NCI-H1694 treated with DMSO at 0.1 percent for 48 hours (cell line): ENCODE measurements around the gene GNGT1.
"Not testable (repeated sequence)": the region's sequence is repeated elsewhere in the genome, so short reads cannot be mapped to it uniquely, and the experiment has no call there.

ENCODE experiments used
- DNase-seq: peaks from one replicate; lab custom pipeline; 2025; lab: John Stamatoyannopoulos, UW

The GNGT1 gene

DNA sequence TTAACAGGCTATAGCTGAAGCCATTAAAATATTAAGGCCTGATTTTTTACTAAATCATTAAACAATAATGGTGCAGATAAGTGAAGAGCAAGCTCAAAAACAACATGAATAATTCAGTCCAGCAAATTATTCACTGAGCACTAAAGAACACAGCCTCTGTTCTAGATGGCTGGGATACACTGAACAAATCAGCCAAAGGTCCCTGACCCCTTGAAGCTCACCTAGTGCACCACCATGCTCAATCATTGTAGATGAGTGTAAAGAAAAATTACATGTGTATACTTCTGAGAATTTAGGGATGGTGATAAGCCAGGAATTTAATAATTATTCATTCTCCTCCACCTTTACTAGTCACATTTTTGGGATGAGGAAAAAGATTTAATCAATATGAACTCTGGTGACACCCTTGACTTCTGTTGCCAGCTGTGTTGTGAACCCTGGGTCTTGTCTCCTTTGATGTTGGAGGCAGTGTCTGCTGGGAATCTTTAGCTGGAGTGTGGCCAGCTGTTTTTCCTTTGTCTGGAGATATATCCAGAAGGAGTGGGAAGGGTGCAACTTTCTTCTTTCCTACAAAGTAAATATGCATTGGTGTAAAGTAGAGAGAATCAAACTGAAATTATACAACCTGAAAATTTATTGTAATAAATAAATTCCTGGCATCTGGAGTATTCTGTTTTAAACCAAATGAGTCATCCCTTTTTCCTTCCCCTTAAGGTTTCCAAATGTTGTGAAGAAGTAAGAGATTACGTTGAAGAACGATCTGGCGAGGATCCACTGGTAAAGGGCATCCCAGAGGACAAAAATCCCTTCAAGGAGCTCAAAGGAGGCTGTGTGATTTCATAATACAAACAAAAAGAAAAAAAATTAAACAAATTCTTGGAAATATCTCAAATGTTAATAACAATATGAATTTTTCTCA lies 4.0 kb downstream of the GNGT1 start:
- DNase-seq, result no peak

DNA sequence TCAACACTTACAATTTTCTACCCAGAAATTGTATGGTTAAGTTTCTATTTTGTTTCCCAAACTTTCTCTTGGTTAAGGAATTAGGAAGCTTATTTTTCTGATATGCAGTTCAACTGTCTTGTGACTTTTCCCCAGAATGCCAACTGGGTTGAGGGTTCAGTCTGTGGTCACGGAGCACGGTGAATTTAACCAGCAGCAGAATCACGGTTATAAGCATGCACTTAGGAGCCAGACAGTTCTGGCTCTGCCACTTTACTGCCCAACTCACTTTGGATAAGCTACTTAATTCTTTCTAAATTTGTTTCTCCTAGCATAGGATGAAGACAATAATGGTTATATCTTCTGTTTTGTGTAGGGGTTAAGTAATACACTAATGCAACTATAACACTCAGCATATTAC lies 4.9 kb downstream of the GNGT1 start:
- not testable (repeated sequence) for DNase-seq

DNA sequence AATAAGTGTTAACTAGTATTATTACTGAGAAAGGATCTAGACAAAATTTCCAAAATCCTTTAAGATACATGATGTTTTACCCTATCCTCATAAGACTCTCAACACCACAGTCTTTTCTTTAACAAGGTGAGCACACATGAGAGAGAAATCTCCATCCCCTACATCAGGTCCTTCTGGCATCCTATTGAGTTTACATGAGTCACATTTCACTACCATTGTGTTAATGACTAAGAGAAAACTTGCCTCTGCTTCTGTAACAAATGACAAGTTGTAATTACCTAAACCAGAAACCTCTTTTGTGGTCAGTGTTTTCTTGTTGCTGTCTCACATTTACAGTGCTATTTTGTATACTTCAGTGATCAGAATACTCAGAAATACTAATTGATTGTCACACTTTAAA lies 5.3 kb downstream of the GNGT1 start:
- not testable (repeated sequence) for DNase-seq

DNA sequence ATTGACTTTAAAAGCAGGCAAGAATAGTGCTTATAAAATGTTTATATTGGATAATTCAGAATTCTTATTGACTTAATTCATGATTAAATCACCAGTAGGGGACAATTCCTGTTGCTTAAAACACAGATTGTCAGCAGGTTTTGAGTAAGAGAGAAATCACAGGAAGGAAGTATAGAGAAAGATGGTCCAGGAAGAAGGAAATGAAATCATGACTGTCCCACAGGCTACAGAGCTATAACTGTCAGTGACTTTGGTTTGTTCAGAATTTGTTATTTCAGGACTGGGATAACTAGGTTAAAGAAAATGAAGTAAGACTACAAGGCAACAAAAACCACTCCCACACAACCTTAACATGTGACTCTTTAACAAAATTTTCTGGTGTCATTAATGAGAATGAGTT lies 6.8 kb downstream of the GNGT1 start:
- no peak for DNase-seq

DNA sequence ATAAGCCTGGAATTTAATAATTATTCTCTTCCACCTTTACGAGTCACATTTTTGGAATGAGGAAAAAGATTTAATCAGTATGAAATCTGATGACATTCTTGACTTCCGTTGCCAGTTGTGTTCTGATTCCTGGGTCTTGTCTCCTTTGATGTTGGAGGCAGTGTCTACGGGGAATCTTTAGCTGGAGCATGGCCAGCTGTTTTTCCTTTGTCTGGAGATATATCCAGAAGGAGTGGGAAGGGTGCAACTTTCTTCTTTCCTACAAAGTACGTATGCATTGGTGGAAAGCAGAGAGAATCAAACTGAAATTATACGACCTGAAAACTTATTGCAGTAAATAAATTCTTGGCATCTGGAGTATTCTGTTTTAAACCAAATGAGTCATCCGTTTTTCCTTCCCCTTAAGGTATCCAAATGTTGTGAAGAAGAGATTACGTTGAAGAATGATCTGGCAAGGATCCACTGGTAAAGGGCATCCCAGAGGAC lies 8.3 kb downstream of the GNGT1 start:
- no peak for DNase-seq

DNA sequence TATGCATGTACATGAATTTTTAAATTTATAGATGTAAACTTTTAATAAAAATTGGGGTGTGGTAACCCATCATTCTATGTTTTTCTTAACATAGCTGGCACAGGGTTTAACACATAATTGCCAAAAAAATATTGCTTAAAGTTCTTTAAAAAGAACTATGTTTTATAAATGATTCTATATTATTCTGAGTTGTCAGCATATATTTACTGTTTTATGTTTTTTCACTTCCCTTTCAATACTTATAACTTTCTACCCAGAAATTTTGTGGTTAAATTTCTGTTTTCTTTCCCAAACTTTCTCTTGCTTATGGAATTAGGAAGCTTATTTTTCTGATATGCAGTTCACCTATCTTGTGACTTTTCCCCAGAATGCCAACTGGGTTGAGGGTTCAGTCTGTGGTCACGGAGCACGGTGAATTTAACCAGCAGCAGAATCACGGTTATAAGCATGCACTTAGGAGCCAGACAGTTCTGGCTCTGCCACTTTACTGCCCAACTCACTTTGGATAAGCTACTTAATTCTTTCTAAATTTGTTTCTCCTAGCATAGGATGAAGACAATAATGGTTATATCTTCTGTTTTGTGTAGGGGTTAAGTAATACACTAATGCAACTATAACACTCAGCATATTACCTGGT lies 9.0 kb downstream of the GNGT1 start:
- not testable (repeated sequence) for DNase-seq

DNA sequence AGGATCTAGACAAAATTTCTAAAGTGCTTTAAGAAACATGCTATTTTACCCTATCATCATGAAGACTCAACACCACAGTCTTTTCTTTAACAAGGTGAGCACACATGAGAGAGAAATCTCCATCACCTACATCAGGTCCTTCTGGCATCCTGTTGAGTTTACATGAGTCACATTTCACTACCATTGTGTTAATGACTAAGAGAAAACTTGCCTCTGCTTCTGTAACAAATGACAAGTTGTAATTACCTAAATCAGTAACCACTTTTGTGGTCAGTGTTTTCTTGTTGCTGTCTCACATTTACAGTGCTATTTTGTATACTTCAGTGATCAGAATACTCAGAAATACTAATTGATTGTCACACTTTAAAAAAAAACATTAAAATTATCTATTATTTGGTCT lies 9.5 kb downstream of the GNGT1 start:
- not testable (repeated sequence) for DNase-seq

DNA sequence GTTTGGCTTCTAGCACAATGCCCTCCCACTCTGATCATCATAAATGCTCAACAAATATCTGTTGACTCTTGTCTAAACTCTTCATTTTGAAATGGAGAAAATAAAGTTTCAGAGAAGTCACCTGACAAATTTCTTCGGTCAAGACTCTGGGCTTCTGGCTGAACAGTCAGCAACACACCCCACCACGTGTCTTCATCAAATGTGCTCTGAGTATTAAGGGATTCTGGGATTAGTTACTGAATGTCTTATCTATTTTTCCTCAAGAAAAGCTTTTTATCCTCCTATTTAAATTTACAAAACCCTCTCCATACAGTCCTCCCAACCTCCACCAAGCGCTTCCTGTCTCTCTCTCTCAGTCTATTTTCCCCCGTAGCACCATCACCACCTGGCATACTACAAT lies 9.9 kb downstream of the GNGT1 start:
- DNase-seq, result not testable (repeated sequence)

DNA sequence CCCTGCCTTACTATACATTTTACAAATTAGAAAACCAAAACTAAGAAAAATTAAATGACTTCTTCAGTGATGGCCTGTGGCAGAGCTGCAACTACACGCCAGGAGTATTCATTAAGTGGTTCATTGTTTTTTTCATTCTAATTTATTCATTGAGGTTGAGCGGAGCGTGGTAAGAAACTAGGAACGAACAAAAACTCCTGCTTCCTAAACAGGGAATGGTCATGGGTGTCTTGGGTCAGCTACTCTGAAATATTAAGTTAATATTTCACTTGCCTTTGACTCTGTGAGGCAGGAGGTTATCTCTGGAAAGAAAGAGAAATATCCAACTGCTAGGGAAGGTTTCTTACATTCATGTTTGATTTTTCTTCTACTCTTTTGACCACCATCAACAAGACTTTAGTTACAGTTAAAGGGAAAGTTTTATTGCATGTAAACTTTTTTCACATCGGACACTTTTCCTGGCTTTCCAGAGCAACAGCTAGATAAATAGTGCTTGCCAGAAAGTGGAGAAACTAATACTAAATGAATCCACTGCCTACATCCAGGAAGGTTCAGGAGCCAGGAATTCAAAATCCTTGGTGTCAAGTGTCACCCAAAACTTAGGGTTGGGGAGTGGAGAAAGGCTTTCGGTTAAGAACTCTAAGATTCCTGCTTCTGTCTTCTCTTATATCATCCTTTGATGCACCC lies 14.3 kb downstream of the GNGT1 start:
- DNase-seq, result no peak

DNA sequence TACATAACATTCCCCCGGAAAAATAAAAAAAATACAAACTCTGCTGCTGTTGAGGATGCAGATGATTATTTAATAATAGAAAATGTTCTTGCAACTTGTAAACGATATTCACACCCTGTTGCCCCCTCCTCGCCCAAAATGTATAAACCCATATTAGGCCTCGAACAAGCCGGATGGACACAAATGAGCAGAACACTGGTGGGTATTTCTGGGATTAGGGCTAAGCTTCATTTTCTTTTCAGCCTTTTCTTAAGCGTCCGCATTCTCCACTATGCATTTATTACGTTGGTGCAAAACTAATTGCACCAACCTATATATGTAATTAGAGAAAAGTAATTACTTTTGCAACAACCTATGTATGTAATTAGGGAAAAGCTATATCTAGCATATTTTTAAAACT lies 14.8 kb downstream of the GNGT1 start:
- DNase-seq, result no peak

DNA sequence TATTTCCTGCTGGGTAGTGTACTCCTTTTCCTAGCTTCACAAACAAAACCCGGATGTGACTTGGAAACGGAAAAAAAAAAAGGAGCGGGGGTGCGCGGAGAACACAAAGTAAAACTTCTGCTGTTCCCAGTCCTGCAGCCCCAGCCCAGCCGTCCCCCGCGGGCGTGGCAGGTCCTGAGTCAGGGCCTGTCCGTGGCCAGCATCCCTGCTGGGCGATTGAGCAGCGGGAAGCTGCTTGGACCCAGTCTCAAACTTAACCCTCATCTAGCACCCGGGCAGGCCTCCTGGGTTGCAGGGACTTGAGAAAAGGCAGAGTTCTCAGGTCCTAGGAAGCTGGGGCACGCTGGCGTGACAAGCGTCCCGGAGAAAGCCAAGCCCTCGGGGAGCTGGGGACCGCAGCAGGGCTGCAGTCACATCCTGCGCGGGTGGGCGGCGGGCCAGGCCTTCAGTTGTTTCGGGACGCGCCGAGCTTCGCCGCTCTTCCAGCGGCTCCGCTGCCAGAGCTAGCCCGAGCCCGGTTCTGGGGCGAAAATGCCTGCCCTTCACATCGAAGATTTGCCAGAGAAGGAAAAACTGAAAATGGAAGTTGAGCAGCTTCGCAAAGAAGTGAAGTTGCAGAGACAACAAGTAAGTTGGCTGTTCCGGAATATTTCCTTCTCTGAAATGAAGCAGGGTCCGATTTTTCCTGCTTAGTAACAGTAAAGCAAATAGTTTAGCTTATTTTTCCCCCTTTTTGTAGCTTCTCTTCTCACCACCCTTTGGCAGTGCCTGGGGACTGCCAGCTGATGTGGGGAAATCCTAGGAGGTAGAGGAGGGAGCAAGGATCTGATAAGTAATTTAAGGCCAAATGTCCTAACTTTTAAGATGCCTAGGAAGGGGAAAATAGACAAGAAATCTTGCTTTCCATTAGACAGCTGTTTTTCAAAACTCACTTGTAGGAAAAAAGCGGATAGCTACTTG lies 15.5 kb downstream of the GNGT1 start, which contains the start of gene GNG11:
GNG11 (plus strand) TSS at position 129 of the 960 bp plus-strand sequence; CDS start at position 532, 403 bp downstream.
- DNase-seq, result no peak

DNA sequence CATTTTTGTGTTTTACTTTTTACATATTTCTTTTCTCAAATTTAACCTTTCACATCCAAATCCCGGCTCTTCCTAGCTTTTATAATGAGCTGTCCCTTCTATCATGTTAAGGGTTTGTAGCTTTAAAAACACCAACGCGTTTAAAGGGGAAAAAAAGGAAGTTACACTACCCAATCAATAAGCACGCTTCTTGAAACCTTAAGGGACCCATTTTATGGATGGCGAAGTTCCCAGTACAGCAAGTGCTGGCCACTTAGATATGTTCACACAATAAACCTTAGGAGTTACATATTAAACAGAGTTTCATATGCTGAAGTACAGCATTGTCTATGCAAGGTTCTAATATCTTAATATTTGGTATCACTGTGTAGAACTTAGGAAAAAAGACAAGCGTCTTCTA lies 16.9 kb downstream of the GNGT1 start:
- no peak for DNase-seq

DNA sequence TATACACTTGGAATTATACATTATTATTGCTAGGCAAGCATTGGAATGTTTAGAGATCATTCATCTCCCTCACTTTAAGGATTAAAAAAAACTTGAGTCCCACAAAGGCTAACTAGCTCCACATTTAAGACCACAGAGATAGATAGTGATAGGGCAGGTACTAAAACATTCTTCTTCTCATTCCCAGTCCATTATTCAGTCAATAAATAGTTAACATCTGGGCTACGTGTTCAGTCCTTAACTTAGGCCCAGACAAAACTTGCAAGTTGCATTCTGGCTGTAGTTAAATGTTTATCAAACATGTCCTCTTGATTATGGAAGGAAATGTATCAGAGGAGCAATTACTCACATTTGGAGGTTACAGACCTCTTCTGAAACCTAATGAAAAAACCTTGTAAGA lies 17.6 kb downstream of the GNGT1 start:
- no peak for DNase-seq

DNA sequence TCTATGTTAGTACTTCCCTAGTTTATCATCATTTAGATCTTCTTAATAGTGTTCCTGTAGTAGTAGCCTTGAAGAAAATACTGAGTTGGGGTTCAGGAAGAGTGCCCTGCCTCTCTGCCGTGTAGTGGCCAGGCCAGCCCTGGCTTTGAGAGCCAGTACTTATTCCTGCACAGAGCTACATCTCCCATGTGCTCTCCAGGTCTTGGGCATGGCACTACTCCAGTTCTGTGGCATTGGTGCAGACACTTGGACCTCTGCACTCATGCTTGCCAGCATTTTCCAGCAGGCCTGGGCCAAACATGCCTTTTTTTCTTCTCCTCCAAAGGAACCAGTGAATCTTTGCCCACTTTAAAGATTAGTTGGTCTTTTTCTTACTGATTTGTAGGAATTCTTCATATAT lies 20.4 kb downstream of the GNGT1 start:
- DNase-seq, result no peak

DNA sequence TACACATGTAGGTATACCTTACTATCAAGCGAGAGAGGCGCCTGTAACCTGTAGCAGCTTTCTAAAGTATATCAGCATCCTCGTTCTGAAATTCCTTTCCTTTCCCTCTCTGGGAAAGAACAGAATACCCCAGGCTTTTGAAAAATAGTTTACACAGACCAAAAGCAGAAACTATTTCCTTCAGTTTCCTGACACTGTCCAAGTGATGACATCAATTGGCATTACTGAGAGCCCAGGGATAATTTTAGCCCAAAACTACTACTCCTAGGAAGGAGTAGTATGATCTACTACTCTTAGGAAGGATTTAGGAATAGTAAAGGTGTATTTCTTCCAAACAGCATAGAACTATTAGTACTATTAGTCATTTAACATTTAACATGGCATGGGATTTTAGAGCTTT lies 21.2 kb downstream of the GNGT1 start:
- DNase-seq, result no peak

DNA sequence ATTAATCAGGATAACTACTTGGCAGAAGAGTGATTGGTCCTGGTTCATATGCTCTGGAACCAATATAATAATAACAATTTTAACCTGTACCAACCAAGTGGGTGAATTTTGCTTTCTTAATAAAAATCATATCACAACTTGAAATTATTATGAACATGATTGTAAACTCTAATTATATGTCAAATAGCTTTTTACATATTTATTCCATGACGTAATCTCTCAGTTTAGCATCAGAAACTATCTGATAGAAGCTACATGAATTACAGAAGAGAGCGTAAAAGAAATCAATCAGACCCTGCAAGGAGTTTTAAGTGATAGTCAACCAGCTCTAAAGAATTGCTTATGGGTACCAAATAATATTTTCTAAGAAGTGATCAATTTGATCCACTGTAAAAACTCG lies 25.3 kb downstream of the GNGT1 start:
- DNase-seq, result no peak

DNA sequence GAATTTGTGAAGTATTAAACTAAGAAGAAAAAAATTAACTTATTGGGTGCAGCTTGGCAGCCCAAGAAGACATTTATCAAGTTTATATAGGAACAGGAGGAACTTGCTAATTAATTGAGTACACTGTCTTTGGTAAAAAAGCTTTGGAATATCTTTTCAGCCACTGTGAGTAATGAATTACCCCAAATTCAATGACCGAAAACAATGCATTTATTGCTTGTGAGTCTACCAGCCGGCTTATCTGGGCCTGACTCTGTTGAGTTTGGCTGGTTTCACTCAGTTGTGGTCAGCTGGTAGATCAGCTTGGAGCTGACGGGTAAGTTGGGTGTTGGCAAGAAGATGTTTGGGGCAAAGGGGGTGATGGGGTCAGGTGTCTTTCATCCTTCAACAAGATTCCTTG lies 26.8 kb downstream of the GNGT1 start:
- no peak for DNase-seq

DNA sequence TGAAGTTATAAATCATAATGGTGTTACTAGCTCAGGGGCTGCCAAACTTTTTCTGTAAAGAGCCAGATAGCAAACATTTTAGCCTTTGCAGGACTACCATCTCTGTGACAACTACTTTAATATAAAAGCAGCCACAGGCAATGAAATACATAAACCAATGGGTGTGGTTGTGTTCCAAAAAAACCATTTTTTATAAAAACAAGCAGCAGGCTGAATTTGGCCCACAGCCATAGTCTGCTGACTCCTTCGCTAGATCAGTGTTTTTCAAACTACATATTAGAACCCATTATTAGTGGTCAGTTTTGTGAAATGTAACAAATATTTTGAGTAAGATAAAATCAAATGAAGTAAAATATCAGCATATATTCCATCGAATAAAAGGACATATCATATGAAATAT lies 28.7 kb downstream of the GNGT1 start:
- DNase-seq, result no peak

DNA sequence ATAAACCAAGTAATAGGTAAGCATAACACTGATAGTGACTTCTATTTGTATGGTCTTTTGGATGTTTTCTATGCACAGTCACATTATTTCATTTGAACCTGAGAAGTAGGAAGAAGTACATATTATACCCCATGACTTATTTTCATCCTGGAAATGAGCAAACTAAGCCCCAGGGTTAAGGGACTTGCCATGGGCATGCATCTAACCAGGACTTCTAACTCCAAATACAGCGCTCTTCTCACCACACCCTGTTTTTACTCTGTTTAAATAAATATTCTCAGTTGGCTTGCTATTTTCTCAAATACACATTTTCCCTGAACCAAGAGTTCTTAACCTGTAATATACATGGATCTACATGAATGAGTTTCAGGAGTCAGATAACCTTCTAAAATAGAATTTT lies 31.5 kb downstream of the GNGT1 start:
- no peak for DNase-seq

DNA sequence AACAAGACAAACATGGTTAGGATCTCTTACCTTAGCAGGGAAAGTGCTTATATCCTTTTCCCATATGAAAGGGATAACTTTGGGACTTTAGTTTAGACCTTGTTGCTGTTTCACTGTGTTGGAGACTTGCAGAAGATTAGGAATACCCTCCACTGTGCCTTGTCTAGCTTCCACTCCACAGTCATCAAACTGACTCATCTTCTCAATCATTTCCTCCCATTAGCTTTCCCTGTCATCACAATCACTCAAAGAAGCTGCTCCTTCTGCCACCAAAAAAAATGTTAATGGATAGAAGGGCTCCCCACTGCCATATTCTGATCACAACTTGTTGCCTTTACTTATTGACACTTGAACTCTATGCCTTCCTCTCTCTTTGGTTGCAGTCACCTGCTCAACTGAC lies 31.9 kb downstream of the GNGT1 start:
- no peak for DNase-seq

DNA sequence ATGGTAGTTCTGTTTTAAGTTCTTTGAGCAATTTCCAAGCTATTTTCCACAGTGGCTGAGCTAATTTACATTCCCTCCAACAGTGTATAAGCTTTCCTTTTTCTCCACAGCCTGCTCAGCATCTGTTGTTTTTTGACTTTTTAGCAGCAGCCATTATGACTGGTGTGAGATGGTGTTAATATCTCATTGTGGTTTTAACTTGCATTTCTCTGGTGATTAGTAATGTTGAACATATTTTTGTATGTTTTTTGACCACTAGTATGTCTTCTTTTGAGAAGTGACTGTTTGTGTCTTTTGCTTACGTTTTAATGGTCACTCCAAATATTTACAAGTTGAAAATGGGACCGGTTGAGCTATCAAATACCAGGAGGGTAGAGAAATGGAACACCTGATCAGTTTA lies 35.6 kb downstream of the GNGT1 start:
- no peak for DNase-seq
